Calu3 (cell line): ENCODE measurements around the gene SHMT2. TPM values are rescaled to one million over a fixed set of nuclear protein-coding genes. Genes with fewer than 3 reads are reported as not detected.

Source experiments
- BruUV-seq: library from RNA; stranded (reverse); fragments of 400-500 nt; replicated peaks from 2 replicates; lab custom pipeline; 2021; lab: Mats Ljungman, UMichigan
- CTCF ChIA-PET: fragments of 300-600 bp; sonication (Branson Sonifier 250); formaldehyde crosslinking; loops from one replicate; lab custom pipeline; 2022; ENCODE audit warnings: antibody characterized with exemption; lab: Charles Lee
- DNase-seq: peaks from one replicate; pipeline ENCODE4 v3.0.0; 2022
- H3K27ac Mint-ChIP-seq: one replicate; pipeline ENCODE4 v1.8.0; 2022; ENCODE audit warnings: mixed read lengths; ENCODE audit not compliant: unreplicated experiment
- H3K27me3 Mint-ChIP-seq: one replicate; pipeline ENCODE4 v1.8.0; 2022; ENCODE audit warnings: mixed read lengths; ENCODE audit not compliant: unreplicated experiment
- H3K36me3 Mint-ChIP-seq: one replicate; pipeline ENCODE4 v1.8.0; 2022; ENCODE audit warnings: mild to moderate bottlenecking, moderate library complexity, mixed read lengths; ENCODE audit not compliant: insufficient read depth, unreplicated experiment
- H3K4me1 Mint-ChIP-seq: one replicate; pipeline ENCODE4 v1.8.0; 2022; ENCODE audit warnings: mild to moderate bottlenecking, low read depth, mixed read lengths; ENCODE audit not compliant: unreplicated experiment
- H3K4me3 Mint-ChIP-seq: one replicate; pipeline ENCODE4 v1.8.0; 2022; ENCODE audit warnings: mild to moderate bottlenecking, low read depth, moderate library complexity, mixed read lengths; ENCODE audit not compliant: unreplicated experiment
- H3K9me3 Mint-ChIP-seq: one replicate; pipeline ENCODE4 v1.8.0; 2022; ENCODE audit warnings: low read depth, mixed read lengths; ENCODE audit not compliant: unreplicated experiment
- CTCF ChIP-seq: fragments of 200-600 bp; IDR thresholded peaks from one replicate; pipeline ENCODE4 v1.8.0; 2022; ENCODE audit warnings: antibody characterized with exemption; ENCODE audit not compliant: unreplicated experiment
- intact Hi-C: fragments of 100-400 bp; cut with micrococcal nuclease; formaldehyde crosslinking; loops from one replicate; pipeline ENCODE4 v1.10.0; 2022; ENCODE audit not compliant: unreplicated experiment
- total RNA-seq: library from RNA; stranded (reverse); gene quantifications from 2 replicates; pipeline ENCODE4 v1.2.3, GENCODE V29; 2022

SHMT2 gene
- total RNA-seq, 1 experiment from 2014 or later = 243 TPM

GRCh38 chr12:57233357-57234232 lies 4.1 kb downstream of the SHMT2 start:
- Mint-ChIP-seq H3K36me3 (peaks cover 90% of the 10 kb centered on the region), H3K27me3 (peaks cover 11% of the 10 kb centered on the region), H3K4me3 (no peak overlapping the region), H3K4me1 (peaks cover 22% of the 10 kb centered on the region), H3K9me3 (no peaks in the 10 kb centered on the region), H3K27ac (peak overlapping the region; percentile 20)
- CTCF ChIA-PET = interaction anchor here (0.6 to 1.0 kb wide), 3 partner anchors 10 to 20 kb away, joined by 4 to 7 read pairs (median 5); no protein-coding TSS in a partner anchor
- no peak for TF ChIP-seq CTCF
- BruUV-seq = no TSS peak
- DNase-seq = no peak
- intact Hi-C loops = no loop called here

DNA sequence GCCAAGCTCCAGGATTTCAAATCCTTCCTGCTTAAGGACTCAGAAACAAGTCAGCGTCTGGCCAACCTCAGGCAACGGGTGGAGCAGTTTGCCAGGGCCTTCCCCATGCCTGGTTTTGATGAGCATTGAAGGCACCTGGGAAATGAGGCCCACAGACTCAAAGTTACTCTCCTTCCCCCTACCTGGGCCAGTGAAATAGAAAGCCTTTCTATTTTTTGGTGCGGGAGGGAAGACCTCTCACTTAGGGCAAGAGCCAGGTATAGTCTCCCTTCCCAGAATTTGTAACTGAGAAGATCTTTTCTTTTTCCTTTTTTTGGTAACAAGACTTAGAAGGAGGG lies 4.7 kb downstream of the SHMT2 start:
- peaks cover 17% of the 10 kb centered on the region for H3K27me3 Mint-ChIP-seq
- no peaks in the 10 kb centered on the region for H3K9me3 Mint-ChIP-seq
- H3K4me3 Mint-ChIP-seq = no peak overlapping the region
- TF ChIP-seq CTCF = no peak
- intact Hi-C loops = no loop called here
- CTCF ChIA-PET = interaction anchor here (0.6 kb wide), 1 partner anchor 21 kb away, joined by 4 read pairs; no protein-coding TSS in a partner anchor
- peaks cover 90% of the 10 kb centered on the region for H3K36me3 Mint-ChIP-seq
- DNase-seq = no peak
- no TSS peak for BruUV-seq
- peak overlapping the region; percentile 20 for H3K27ac Mint-ChIP-seq
- H3K4me1 Mint-ChIP-seq = peaks cover 22% of the 10 kb centered on the region

- H3K27ac Mint-ChIP-seq = peak overlapping the region; percentile 20
- BruUV-seq = no TSS peak
- TF ChIP-seq CTCF = no peak
- CTCF ChIA-PET = interaction anchor here (0.6 kb wide), 1 partner anchor 21 kb away, joined by 4 read pairs; no protein-coding TSS in a partner anchor
- DNase-seq = no peak
- no peaks in the 10 kb centered on the region for H3K9me3 Mint-ChIP-seq
- peaks cover 90% of the 10 kb centered on the region for H3K36me3 Mint-ChIP-seq
- intact Hi-C loops = no loop called here
- peaks cover 21% of the 10 kb centered on the region for H3K27me3 Mint-ChIP-seq
- H3K4me1 Mint-ChIP-seq = peaks cover 24% of the 10 kb centered on the region
- H3K4me3 Mint-ChIP-seq = no peak overlapping the region
These were observed 5.1 kb downstream of the SHMT2 start for GRCh38 chr12:57234571-57235016.

DNA sequence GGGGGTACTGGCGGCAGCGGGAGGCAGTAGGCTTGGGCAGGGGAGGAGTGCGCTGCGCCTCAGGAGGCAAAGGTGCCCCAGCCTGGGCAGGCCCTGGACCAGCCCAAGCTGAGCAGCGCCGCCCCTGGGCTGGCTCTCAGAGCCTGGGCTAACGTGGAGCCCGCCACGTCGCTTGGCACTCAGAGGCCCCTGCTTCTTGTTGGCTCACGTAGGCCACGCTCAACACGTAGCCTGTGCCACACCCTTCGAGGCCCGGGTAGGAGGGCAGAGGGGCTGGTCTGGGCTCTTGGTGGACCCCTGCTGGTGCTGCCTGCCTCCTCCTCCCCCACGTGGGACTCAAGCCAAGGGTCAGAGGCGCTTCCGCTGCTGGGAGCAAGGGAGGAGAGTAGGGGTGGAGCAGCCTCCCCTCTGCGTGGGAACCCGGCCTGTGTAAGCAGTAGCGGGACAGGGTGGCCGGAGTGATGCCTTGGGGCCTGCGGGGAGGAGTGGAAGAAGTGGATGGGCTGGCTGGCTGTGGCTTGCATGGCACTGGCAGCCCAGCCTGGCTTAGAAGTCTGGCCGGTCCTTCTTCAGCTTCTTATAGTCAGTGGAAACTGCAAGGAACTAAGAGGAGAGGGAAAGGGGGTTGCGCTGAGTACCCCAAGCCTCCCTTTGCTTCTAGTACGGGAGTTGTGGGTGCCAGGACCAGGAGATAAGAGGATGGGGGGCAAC lies 5.7 kb downstream of the SHMT2 start:
- intact Hi-C loops = no loop called here
- CTCF ChIA-PET = no interaction called here
- BruUV-seq = no TSS peak
- Mint-ChIP-seq H3K36me3 (peaks cover 90% of the 10 kb centered on the region), H3K4me3 (no peak overlapping the region), H3K27me3 (peaks cover 27% of the 10 kb centered on the region), H3K4me1 (peaks cover 29% of the 10 kb centered on the region), H3K9me3 (no peaks in the 10 kb centered on the region), H3K27ac (peak overlapping the region; percentile 20)
- no peak for TF ChIP-seq CTCF
- no peak for DNase-seq
